GM12872 (cell line): Measurements from ENCODE around the gene ALG14.

ENCODE experiments used
- CTCF ChIP-seq: IDR thresholded peaks from 3 replicates; pipeline ENCODE4 v1.5.1; 2011; ENCODE audit warnings: low read depth, mild to moderate bottlenecking, low read length, moderate library complexity; ENCODE audit not compliant: insufficient read depth

Gene ALG14

DNA sequence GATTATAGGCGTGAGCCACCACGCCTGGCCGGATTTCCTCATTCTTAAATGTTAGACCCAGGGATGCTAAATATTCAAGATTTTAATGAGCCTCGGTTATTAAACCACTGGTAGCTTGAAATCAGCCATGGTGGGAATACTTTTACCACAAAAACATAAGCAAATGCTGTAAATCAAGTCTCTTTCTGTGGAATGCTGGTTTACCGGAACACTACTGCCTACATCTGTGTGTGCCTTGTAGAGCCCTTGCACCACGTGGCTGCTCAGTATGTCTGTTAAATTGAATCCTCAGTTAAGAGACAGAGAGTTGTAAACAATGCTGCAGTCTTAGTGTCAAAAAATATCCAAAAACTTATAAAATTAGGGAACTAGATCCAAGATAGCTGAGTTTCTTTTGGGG, 119.0 kb downstream of the ALG14 start:
- no peak for TF ChIP-seq CTCF

- no peak for TF ChIP-seq CTCF
These were observed 119.6 kb downstream of the ALG14 start for GRCh38 chr1:94953107-94953506.

- no peak for TF ChIP-seq CTCF
These were observed 120.2 kb downstream of the ALG14 start for GRCh38 chr1:94952539-94952938.

DNA sequence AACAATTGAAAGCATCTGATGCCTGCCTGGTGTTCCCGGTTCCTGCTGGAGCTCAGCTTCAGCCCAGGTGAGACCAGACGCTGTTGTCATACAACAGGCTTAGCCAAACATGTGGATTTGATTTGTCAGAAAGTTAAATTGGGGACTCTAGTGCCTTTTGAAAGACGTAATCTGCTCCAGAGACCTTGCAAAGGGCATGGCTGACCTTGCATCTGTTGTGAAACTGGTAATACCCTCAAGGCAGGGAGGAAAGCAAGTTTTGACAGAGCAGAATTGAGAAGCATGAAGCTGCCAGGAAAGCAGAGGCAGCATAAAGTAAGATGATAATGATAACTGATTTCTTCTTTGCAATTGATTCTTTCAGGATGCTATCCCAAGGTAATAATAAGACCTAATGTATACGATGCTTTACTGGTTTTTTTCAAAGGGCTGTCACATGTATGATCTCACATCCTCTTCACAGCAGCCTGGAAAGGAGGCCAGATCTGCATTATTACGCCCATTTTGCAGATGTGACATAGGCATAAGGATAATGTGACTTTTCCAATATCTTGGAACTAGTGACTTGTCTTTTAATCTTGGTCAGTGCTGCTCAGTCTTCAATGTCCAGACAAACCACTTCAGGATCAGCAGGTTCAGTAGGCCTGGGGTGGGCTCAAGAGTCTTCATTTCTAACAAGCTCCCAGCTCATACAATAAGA, 121.1 kb downstream of the ALG14 start:
- TF ChIP-seq CTCF = no peak

DNA sequence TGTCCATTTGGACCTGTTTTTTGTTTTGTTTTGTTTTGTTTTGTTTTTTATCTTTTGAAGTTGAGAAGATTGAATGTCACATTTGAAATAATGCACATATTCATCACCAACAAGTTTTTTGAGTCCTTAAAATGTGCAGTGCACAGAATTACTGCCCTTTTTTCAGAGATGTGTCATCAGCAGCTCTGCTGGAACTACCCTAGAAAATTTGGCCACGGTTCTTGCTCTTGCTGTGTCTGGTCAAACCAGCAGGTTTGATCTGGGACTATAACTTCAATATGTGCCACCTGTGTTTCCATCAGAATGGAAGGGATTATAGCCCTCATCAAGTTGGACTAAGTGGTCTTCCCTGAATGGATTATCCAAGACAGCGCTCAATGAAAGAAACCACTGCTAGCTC, 121.7 kb downstream of the ALG14 start:
- TF ChIP-seq CTCF = no peak

GRCh38 chr1:94949681-94950661, 122.8 kb downstream of the ALG14 start:
- TF ChIP-seq CTCF = no peak

DNA sequence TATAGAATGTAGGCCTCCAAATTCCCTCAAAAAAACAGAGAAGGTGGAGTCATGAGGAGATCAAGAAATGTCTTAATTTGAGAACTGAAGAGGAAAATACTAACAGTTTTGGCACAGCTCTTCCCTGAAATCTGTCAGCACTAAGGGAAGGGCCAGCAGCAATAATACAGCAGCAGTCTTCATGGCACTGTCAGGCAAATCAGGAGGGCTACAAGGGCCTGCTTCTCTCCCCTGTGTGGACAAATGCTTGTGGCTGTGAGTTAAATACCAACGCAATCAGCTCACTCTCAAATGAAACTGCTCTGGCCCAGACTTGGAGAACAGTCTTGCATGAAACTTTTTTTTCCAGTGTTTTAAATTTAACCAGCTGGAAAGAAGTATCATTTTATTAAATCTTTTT, 125.3 kb downstream of the ALG14 start:
- TF ChIP-seq CTCF = no peak
